GM15510 (cell line): ENCODE data around the gene LIPC.

Source experiments
- POLR2A ChIP-seq: IDR thresholded peaks from 3 replicates; pipeline ENCODE4 v1.6.1; 2011; ENCODE audit warnings: borderline replicate concordance; ENCODE audit not compliant: insufficient read length; ENCODE audit errors: extremely low read depth

The LIPC gene

GRCh38 chr15:58513726-58514336 lies 82.0 kb downstream of the LIPC start:
- TF ChIP-seq POLR2A = no peak

- TF ChIP-seq POLR2A = no peak
Measured at GRCh38 chr15:58515807-58516206, 84.0 kb downstream of the LIPC start.

- TF ChIP-seq POLR2A = no peak
Measured at GRCh38 chr15:58517252-58517681, 85.5 kb downstream of the LIPC start.

- no peak for TF ChIP-seq POLR2A
Measured at GRCh38 chr15:58517682-58518525, 86.1 kb downstream of the LIPC start.

GRCh38 chr15:58518626-58519025 lies 86.8 kb downstream of the LIPC start:
- TF ChIP-seq POLR2A = no peak

GRCh38 chr15:58519516-58519915 lies 87.7 kb downstream of the LIPC start:
- no peak for TF ChIP-seq POLR2A

GRCh38 chr15:58520464-58520863 lies 88.7 kb downstream of the LIPC start:
- no peak for TF ChIP-seq POLR2A

- TF ChIP-seq POLR2A = no peak
Measured at GRCh38 chr15:58520936-58521292, 89.1 kb downstream of the LIPC start.

- no peak for TF ChIP-seq POLR2A
Measured at GRCh38 chr15:58521293-58521991, 89.7 kb downstream of the LIPC start.

GRCh38 chr15:58522391-58522790 lies 90.6 kb downstream of the LIPC start:
- no peak for TF ChIP-seq POLR2A

GRCh38 chr15:58522865-58523264 lies 91.1 kb downstream of the LIPC start:
- TF ChIP-seq POLR2A = no peak

- no peak for TF ChIP-seq POLR2A
Measured at GRCh38 chr15:58523634-58524033, 91.8 kb downstream of the LIPC start.

GRCh38 chr15:58524247-58524646 lies 92.5 kb downstream of the LIPC start:
- no peak for TF ChIP-seq POLR2A

- TF ChIP-seq POLR2A = no peak
Measured at GRCh38 chr15:58525991-58526421, 94.2 kb downstream of the LIPC start.

- TF ChIP-seq POLR2A = no peak
Measured at GRCh38 chr15:58526647-58527192, 94.9 kb downstream of the LIPC start.

GRCh38 chr15:58527573-58528187 lies 95.9 kb downstream of the LIPC start:
- no peak for TF ChIP-seq POLR2A
